AG04450 (cell line): Measurements from ENCODE around the gene KRT10. TPM values are rescaled to one million over a fixed set of nuclear protein-coding genes. Genes with fewer than 3 reads are reported as not detected.

Experiments used
- CTCF ChIA-PET: fragments of 300-600, 350-600 bp; formaldehyde crosslinking; extraction: SDS; loops from one replicate; lab custom pipeline; 2022; ENCODE audit warnings: antibody characterized with exemption, inconsistent platforms; lab: Charles Lee
- POLR2A ChIA-PET: fragments of 350-600 bp; formaldehyde crosslinking; extraction: SDS; loops from one replicate; lab custom pipeline; 2021; ENCODE audit warnings: antibody characterized with exemption, inconsistent platforms; lab: Yijun Ruan, JAX
- DNase-seq: peaks from one replicate; pipeline ENCODE4 v3.0.0-alpha.2; 2011; ENCODE audit warnings: low read depth, low spot score
- H3K27ac ChIP-seq: one replicate; pipeline ENCODE4 v1.5.1; 2012; ENCODE audit warnings: low read depth, low read length, control low read depth
- H3K27me3 ChIP-seq: one replicate; pipeline ENCODE4 v1.6.0; 2012; ENCODE audit warnings: low read length; ENCODE audit not compliant: control insufficient read depth, insufficient read depth
- H3K4me3 ChIP-seq: 2 replicates; pipeline ENCODE4 v1.5.1; 2011; ENCODE audit warnings: mild to moderate bottlenecking, low read depth, low read length, control low read depth
- H3K9me3 ChIP-seq: 2 replicates; pipeline ENCODE4 v1.5.1; 2012; ENCODE audit warnings: low read length; ENCODE audit not compliant: control insufficient read depth, insufficient read depth
- CTCF ChIP-seq: IDR thresholded peaks from 2 replicates; pipeline ENCODE4 v1.5.1; 2011; ENCODE audit warnings: low read depth, low read length, control low read depth, inconsistent platforms
- polyA plus RNA-seq: library from polyadenylated mRNA; depleted of rRNA; stranded (reverse); fragments of >200 nt; gene quantifications from 2 replicates; pipeline ENCODE4 v1.2.3, GENCODE V29; 2011

KRT10 gene
- polyA plus RNA-seq, 1 experiment: 35.8 TPM

- peaks cover 22% of the 10 kb centered on the region for H3K27me3 ChIP-seq
- no peak for TF ChIP-seq CTCF
- DNase-seq: no peak
- no peak within 1 kb of the TSS for H3K27ac ChIP-seq
- peaks cover 5% of the 10 kb centered on the region; the same call in 1 of the 2 replicates for H3K9me3 ChIP-seq
- CTCF ChIA-PET: interaction anchor here (1.0 kb wide), 1 partner anchor 222 kb away, joined by 3 read pairs; no protein-coding TSS in a partner anchor
- POLR2A ChIA-PET: no interaction called here
- no peak within 1 kb of the TSS for H3K4me3 ChIP-seq
Measured at GRCh38 chr17:40782450-40782849, 40.0 kb downstream of the KRT10 start, which contains the start of gene KRT27. Gene KRT27 (minus strand): TSS chr17:40782550. CDS start chr17:40782493, 57 bp downstream.

GRCh38 chr17:40779181-40779909 lies 43.1 kb downstream of the KRT10 start:
- Histone ChIP-seq H3K27me3 (peaks cover 34% of the 10 kb centered on the region), H3K4me3 (no peak overlapping the region), H3K9me3 (peaks cover 5% of the 10 kb centered on the region; the same call in 1 of the 2 replicates), H3K27ac (no peak overlapping the region)
- POLR2A ChIA-PET: no interaction called here
- no peak for TF ChIP-seq CTCF
- CTCF ChIA-PET: interaction anchor here (1.0 to 1.1 kb wide), 2 partner anchors 886 to 888 kb away, joined by 3 read pairs; no protein-coding TSS in a partner anchor
- no peak for DNase-seq

DNA sequence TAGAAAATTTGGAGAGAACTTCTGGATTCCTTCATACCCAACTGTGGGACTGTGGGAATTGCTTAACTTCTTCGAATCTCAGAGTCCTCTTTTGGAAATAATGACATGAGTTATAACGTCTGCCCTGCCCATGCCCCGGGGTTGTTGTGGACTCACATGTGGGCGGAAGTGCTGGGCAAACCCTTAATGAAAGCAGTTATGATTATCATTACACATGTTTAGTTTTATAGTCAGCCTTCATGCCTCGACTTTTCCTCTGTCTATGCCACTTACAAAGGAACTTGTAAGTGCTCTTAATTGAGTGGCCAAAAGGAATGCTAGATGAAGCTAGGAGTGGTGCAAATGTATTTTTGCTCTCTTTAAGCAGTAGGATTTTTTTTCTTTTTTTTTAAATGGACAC lies 44.0 kb downstream of the KRT10 start:
- Histone ChIP-seq H3K4me3 (no peak overlapping the region), H3K9me3 (peaks cover 5% of the 10 kb centered on the region; the same call in 1 of the 2 replicates), H3K27me3 (peaks cover 34% of the 10 kb centered on the region), H3K27ac (no peak overlapping the region)
- TF ChIP-seq CTCF: no peak
- DNase-seq: no peak
- POLR2A ChIA-PET: no interaction called here
- CTCF ChIA-PET: no interaction called here

DNA sequence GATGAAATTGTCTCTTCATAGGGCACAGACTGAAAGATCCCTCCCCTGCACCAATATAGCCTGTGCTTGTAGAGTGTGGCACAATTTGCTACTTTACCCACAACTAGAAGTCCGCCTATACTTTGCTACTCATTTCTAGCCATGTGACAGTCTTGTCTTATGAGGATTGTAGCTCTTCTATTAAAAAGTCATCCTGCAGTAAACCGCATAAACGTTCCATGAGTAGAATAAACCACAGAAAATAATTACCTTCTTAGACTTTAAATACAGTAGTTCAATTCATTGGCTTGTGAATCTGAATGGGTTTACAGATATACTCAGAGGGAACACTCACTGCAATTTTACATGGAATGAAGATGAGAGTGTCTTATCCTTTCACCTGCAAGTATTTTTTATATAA lies 44.4 kb downstream of the KRT10 start:
- H3K9me3 ChIP-seq: peaks cover 5% of the 10 kb centered on the region; the same call in 1 of the 2 replicates
- peaks cover 34% of the 10 kb centered on the region for H3K27me3 ChIP-seq
- ChIA-PET CTCF (no interaction called here), POLR2A (no interaction called here)
- no peak overlapping the region for H3K4me3 ChIP-seq
- no peak overlapping the region for H3K27ac ChIP-seq
- no peak for DNase-seq
- TF ChIP-seq CTCF: no peak

DNA sequence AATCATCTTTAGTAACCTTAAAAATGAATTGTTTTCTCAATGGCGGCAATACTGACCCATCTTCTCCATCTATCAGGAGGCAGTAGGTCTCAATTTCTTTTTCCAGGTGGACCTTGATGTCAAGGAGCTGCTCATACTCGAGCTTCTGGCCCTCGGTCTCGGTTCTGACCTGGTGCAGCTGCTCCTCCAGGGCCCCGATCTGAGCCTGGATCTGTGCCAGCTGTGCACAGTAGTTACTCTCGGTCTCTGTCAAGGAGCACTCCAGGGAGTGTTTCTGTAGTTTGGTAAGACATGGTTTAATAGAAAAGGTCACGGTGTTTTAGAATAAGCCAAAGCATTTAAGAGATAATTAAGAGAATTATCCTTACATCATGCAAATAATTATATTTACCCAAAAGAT lies 45.0 kb downstream of the KRT10 start:
- no peak for TF ChIP-seq CTCF
- DNase-seq: no peak
- Histone ChIP-seq H3K4me3 (no peak overlapping the region), H3K27me3 (peaks cover 34% of the 10 kb centered on the region), H3K27ac (no peak overlapping the region), H3K9me3 (peaks cover 5% of the 10 kb centered on the region; the same call in 1 of the 2 replicates)
- POLR2A ChIA-PET: no interaction called here
- CTCF ChIA-PET: no interaction called here
